Peyer's patch (tissue), 4 donors: ENCODE results near the gene RHOU. TPM values are rescaled to one million over a fixed set of nuclear protein-coding genes. Genes with fewer than 3 reads are reported as not detected.
A peak's percentile ranks its signal among the peaks of the same experiment; 100 is the strongest.

Experiments
- DNase-seq, 3 donors: peaks; one replicate each; pipeline ENCODE4 v3.0.0-alpha.2; 2017 to 2019
- H3K27ac ChIP-seq, 4 donors: fragments of 200-600 bp; sonication (generic); one replicate each; pipeline ENCODE4 v1.5.1; 2016 to 2019
- H3K27me3 ChIP-seq, 2 donors: fragments of 200-600 bp; sonication (generic); one replicate each; pipeline ENCODE4 v1.5.1; 2019
- H3K36me3 ChIP-seq, 3 donors: fragments of 200-600 bp; sonication (generic); one replicate each; pipeline ENCODE4 v1.5.1; 2016 to 2019
- H3K4me1 ChIP-seq, 4 donors: fragments of 200-600 bp; sonication (generic); one replicate each; pipeline ENCODE4 v1.5.1; 2016 to 2019
- H3K4me3 ChIP-seq, 4 donors: fragments of 200-600 bp; sonication (generic); 1 replicate in 3 of 4; 2 replicates in 1 of 4; pipeline ENCODE4 v1.5.1; 2016 to 2019; ENCODE audit warnings: mild to moderate bottlenecking in 1 of 4
- H3K9me3 ChIP-seq, 4 donors: fragments of 200-600 bp; sonication (generic); one replicate each; pipeline ENCODE4 v1.5.1; 2016 to 2019; ENCODE audit warnings: mild to moderate bottlenecking in 1 of 4
- POLR2A ChIP-seq, 2 donors: fragments of 450-650 bp; IDR thresholded peaks; one replicate each; pipeline ENCODE4 v1.5.1; 2017; ENCODE audit warnings: antibody characterized with exemption in 2 of 2, mild to moderate bottlenecking in 2 of 2, moderate library complexity in 2 of 2
- total RNA-seq, 4 donors: library from RNA; depleted of rRNA; stranded (reverse); fragments of >200 nt; gene quantifications; one replicate each; pipeline ENCODE4 v1.1.0, GENCODE V29; 2016
- TF ChIP-seq, protein P1 (sequence below), 6 experiments: fragments of 450-650 bp in 4 of 6; fragments of 200-600 bp in 2 of 6; sonication (generic) in 1 of 6; IDR thresholded peaks; one replicate each; pipeline ENCODE4 v1.5.1; 2017 to 2019; ENCODE audit warnings: antibody characterized with exemption in 6 of 6, mild to moderate bottlenecking in 3 of 6, moderate library complexity in 1 of 6

Gene RHOU
- total RNA-seq, 4 donors from 2014 or later: 14.0 to 62.0 (median 42.1) TPM

DNA sequence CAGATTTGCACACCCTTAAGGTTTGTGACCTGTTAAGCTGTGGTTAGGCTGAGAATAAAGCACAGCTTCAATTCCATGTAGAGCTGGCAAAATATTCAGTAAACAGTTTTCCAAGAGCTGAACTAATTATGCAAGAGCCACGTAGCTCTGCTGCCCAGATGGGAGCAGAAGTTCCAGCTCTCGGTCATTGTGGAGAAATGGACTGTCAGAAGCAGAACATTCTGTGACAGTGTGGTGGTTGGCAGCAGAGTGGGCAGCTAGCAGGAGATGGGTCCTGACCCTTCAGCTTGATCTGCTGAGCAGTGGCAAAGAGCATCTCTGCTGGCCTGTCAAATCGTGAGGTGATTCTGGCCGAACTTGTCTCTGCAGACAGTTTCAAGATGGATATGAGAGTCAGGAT is 23.2 kb downstream of the RHOU start:
- no peaks in the 10 kb centered on the region for H3K4me1 ChIP-seq
- no peak overlapping the region for H3K4me3 ChIP-seq
- H3K9me3 ChIP-seq: no peaks in the 10 kb centered on the region
- H3K27ac ChIP-seq: no peak overlapping the region
- no peaks in the 10 kb centered on the region for H3K27me3 ChIP-seq
- H3K36me3 ChIP-seq: no peaks in the 10 kb centered on the region
- DNase-seq: no peak
- no peak for TF ChIP-seq POLR2A (IDR thresholded peaks at IDR 0.05)
- TF ChIP-seq, protein P1, sequence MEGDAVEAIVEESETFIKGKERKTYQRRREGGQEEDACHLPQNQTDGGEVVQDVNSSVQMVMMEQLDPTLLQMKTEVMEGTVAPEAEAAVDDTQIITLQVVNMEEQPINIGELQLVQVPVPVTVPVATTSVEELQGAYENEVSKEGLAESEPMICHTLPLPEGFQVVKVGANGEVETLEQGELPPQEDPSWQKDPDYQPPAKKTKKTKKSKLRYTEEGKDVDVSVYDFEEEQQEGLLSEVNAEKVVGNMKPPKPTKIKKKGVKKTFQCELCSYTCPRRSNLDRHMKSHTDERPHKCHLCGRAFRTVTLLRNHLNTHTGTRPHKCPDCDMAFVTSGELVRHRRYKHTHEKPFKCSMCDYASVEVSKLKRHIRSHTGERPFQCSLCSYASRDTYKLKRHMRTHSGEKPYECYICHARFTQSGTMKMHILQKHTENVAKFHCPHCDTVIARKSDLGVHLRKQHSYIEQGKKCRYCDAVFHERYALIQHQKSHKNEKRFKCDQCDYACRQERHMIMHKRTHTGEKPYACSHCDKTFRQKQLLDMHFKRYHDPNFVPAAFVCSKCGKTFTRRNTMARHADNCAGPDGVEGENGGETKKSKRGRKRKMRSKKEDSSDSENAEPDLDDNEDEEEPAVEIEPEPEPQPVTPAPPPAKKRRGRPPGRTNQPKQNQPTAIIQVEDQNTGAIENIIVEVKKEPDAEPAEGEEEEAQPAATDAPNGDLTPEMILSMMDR (IDR thresholded peaks at IDR 0.05): no peak

DNA sequence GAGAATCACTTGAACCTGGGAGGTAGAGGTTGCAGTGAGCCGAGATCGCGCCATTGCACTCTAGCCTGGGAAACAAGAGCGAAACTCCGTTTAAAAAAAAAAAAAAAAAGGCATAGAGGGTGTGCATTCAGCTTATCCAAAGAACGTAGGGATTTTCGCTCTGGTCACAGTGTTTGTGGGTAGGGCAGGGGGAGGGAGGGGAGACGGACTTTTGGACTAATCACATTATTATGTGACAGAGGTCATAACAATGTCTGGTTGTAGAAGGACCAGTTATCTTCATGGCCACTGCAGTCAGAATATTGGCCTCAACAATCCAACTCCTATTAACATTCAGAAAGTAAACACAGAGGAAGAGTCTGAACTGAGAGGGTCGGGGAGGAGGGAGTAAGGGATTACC is 25.7 kb downstream of the RHOU start:
- DNase-seq: no peak
- TF ChIP-seq, protein P1 (IDR thresholded peaks at IDR 0.05): no peak

DNA sequence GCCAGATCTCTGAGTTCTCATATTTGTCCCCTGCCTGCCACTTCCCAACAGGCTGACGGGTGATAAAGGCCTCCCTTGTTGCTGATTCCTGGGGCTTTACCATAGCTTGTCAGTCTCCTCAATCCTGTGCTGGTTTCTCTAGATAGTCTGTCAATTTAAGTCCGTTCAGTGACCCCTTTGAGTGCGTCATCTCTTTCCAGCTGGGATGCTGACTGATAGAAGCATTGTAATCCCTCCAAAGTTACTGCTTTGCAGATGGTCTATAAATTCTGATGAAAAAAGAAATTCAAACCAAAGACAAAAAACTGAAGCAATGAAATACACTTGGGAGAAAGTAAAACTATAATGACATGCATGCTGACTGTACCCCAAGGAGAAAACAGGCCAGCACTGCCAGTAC is 28.3 kb downstream of the RHOU start:
- TF ChIP-seq, protein P1 (IDR thresholded peaks at IDR 0.05): no peak
- TF ChIP-seq POLR2A (IDR thresholded peaks at IDR 0.05): no peak

More for the DNA sequence above, 25.7 kb downstream of the RHOU start:
- no peaks in the 10 kb centered on the region for H3K4me1 ChIP-seq
- no peak overlapping the region for H3K4me3 ChIP-seq
- H3K27me3 ChIP-seq: no peaks in the 10 kb centered on the region
- H3K36me3 ChIP-seq: no peaks in the 10 kb centered on the region
- no peaks in the 10 kb centered on the region for H3K9me3 ChIP-seq
- H3K27ac ChIP-seq: no peak overlapping the region

DNA sequence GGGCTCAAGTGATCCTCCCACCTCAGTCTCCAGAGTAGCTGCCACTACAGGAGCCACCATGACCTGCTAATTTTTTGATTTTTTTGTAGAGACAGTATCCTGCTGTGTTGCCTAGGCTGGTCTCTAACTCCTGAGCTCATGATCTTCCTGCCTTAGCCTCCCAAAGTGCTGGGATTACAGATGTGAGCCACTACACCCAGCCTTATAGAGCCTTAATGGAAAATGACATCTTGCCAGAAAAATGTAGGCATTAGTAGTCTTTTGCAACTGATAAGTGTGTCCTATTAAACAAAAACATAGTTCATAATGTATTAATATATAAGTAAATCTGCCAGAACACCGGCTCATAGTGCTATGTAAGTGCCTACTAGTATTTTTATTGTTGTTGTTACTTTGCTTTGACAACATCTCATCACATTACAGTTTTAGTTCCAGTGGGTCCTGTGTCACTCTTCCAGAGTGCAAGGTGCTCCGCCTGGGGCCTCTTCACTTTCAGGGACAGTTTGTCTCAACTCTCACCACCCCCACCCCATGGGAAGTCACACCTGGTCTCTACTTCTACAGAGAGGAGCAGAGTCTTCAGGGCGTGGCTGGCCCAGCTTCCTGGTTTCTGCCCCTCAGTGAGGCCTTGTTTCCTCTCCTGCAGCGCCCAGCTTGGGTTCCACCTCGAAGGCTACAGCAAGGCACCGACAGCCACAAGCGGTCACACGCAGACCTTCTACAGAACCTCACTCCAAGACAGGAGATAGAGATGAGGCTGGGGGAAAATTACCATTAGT is 30.1 kb downstream of the RHOU start:
- no peak overlapping the region for H3K4me3 ChIP-seq
- no peak for TF ChIP-seq POLR2A (IDR thresholded peaks at IDR 0.05)
- TF ChIP-seq, protein P1 (IDR thresholded peaks at IDR 0.05): no peak
- peak in 2 of 3 donors; percentile 66 to 81 for DNase-seq
- H3K27ac ChIP-seq: no peak overlapping the region
- no peaks in the 10 kb centered on the region for H3K9me3 ChIP-seq
- H3K36me3 ChIP-seq: no peaks in the 10 kb centered on the region
- H3K4me1 ChIP-seq: no peaks in the 10 kb centered on the region
- H3K27me3 ChIP-seq: no peaks in the 10 kb centered on the region

More for the DNA sequence above, 28.3 kb downstream of the RHOU start:
- H3K4me1 ChIP-seq: no peaks in the 10 kb centered on the region
- no peak overlapping the region for H3K4me3 ChIP-seq
- no peak for DNase-seq
- no peaks in the 10 kb centered on the region for H3K27me3 ChIP-seq
- H3K36me3 ChIP-seq: no peaks in the 10 kb centered on the region
- H3K27ac ChIP-seq: no peak overlapping the region
- H3K9me3 ChIP-seq: no peaks in the 10 kb centered on the region

DNA sequence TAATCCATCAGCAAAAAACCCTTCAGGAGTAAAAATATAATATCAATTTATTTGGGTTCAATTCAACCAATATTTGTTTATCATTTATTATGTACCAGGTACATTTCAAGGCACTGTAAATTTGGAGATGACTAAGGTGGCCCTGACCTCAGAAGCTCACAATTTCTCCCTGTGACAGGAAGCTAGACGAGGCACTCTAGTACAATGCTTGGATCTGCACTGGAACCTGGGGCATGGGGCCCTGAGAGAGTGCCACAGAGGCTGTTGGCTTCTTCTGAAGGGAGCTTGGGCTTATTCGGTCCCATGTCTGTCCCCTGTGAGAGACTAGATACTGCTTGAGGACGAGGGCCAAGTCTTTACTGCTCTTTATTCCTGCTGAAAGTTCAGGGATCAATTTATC is 31.5 kb downstream of the RHOU start:
- TF ChIP-seq POLR2A (IDR thresholded peaks at IDR 0.05): no peak
- TF ChIP-seq, protein P1 (IDR thresholded peaks at IDR 0.05): no peak
- H3K4me3 ChIP-seq: no peak overlapping the region
- H3K36me3 ChIP-seq: no peaks in the 10 kb centered on the region
- peaks cover 0 to under 1% (median 0%) of the 10 kb centered on the region in 4 donors for H3K4me1 ChIP-seq
- H3K9me3 ChIP-seq: no peaks in the 10 kb centered on the region
- DNase-seq: no peak
- no peak overlapping the region for H3K27ac ChIP-seq
- no peaks in the 10 kb centered on the region for H3K27me3 ChIP-seq
